SU-DHL-6 (cell line): Measurements from ENCODE around the gene TUBGCP6.

Experiments used
- CTCF ChIP-seq: fragments of 200-600 bp; sonication (generic); IDR thresholded peaks from one replicate; pipeline ENCODE4 v1.5.1; 2017; ENCODE audit warnings: antibody characterized with exemption, mild to moderate bottlenecking, low read length, moderate library complexity; ENCODE audit not compliant: insufficient read depth, poor library complexity, severe bottlenecking
- EZH2phosphoT487 ChIP-seq: fragments of 200-600 bp; sonication (generic), shearing (Covaris generic); conservative IDR thresholded peaks from 2 replicates; pipeline ENCODE4 v1.6.1; 2018; ENCODE audit warnings: mild to moderate bottlenecking, antibody characterized with exemption, low read length, moderate library complexity, mixed read lengths

GRCh38 chr22:50260434-50260800 lies 15.6 kb upstream of the TUBGCP6 start:
- TF ChIP-seq CTCF (no peak), EZH2phosphoT487 (no peak)
